Activated B cell treated with CpG ODN at 0.5 μM for 24 hours (primary cell): ENCODE data around the gene CCDC78. TPM values are rescaled to one million over a fixed set of nuclear protein-coding genes. Genes with fewer than 3 reads are reported as not detected.

Source experiments
- ATAC-seq: fragments of 200-7000 bp; cut with Tn5 transposase; one replicate; pipeline ENCODE4 v1.10.0; 2021; ENCODE audit warnings: low read depth, mild to moderate bottlenecking, moderate library complexity
- CTCF ChIA-PET: fragments of 350-600 bp; sonication (Branson Sonifier 250); formaldehyde crosslinking; loops from one replicate; lab custom pipeline; 2021; ENCODE audit warnings: antibody characterized with exemption; lab: Charles Lee
- POLR2A ChIA-PET: fragments of 350-600 bp; sonication (Branson Sonifier 250); formaldehyde crosslinking; loops from one replicate; lab custom pipeline; 2021; ENCODE audit warnings: antibody characterized with exemption; lab: Charles Lee
- DNase-seq: peaks from one replicate; pipeline ENCODE4 v3.0.0; 2022
- H3K27ac Mint-ChIP-seq: one replicate; pipeline ENCODE4 v1.8.0; 2020; ENCODE audit warnings: mixed read lengths
- H3K27me3 Mint-ChIP-seq: one replicate; pipeline ENCODE4 v1.8.0; 2021; ENCODE audit warnings: mixed read lengths
- H3K36me3 Mint-ChIP-seq: one replicate; pipeline ENCODE4 v1.8.0; 2021; ENCODE audit warnings: low read depth, mixed read lengths
- H3K4me1 Mint-ChIP-seq: one replicate; pipeline ENCODE4 v1.8.0; 2021; ENCODE audit warnings: mixed read lengths
- H3K4me3 Mint-ChIP-seq: one replicate; pipeline ENCODE4 v1.8.0; 2020; ENCODE audit warnings: mild to moderate bottlenecking, mixed read lengths
- H3K9me3 Mint-ChIP-seq: one replicate; pipeline ENCODE4 v1.8.0; 2020; ENCODE audit warnings: mixed read lengths
- CTCF ChIP-seq: fragments of 200-600 bp; IDR thresholded peaks from one replicate; pipeline ENCODE4 v1.8.0; 2022; ENCODE audit warnings: antibody characterized with exemption, mild to moderate bottlenecking
- intact Hi-C: fragments of 100-400 bp; cut with micrococcal nuclease; formaldehyde crosslinking; loops from one replicate; pipeline ENCODE4 v1.15.1; 2024
- total RNA-seq: library from RNA; stranded (reverse); gene quantifications from 2 replicates; pipeline ENCODE4 v1.2.3, GENCODE V29; 2022

The CCDC78 gene
- total RNA-seq, 1 donor from 2014 or later = 4.8 TPM

DNA sequence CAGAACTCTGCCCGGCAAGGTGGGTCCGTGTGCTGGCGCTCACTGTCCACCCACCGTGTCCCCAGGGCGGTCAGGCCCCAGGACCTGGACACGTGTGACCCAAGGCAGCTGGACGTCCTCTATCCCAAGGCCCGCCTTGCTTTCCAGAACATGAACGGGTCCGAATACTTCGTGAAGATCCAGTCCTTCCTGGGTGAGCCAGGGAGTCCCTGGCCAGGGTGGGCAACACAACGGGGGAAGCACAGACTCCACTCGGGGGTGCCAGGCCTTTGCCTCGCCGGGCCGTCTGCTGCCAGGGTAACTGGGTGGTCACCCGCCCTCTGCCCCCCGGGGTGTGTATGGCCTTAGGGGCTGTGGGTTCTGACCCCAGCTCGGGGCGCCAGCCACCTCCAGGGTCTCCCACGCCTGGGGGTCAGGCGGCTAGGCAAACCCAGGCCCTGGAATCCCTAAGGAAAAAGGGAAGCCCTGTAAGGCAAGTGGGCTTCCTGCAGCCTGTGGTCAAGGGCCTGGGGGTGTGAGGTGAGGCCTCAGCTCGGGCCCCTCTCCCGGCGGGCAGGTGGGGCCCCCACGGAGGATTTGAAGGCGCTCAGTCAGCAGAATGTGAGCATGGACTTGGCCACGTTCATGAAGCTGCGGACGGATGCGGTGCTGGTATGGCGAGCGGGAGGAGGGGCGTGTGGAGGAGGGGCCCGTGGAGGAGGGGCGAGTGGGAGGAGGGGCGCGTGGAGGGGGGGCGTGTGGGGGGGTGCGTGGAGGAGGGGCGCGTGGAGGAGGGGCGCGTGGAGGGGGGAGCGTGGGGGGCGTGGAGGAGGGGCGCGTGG is 40.8 kb upstream of the CCDC78 start:
- CTCF ChIA-PET = no interaction called here
- POLR2A ChIA-PET = no interaction called here
- intact Hi-C loops = no loop called here

DNA sequence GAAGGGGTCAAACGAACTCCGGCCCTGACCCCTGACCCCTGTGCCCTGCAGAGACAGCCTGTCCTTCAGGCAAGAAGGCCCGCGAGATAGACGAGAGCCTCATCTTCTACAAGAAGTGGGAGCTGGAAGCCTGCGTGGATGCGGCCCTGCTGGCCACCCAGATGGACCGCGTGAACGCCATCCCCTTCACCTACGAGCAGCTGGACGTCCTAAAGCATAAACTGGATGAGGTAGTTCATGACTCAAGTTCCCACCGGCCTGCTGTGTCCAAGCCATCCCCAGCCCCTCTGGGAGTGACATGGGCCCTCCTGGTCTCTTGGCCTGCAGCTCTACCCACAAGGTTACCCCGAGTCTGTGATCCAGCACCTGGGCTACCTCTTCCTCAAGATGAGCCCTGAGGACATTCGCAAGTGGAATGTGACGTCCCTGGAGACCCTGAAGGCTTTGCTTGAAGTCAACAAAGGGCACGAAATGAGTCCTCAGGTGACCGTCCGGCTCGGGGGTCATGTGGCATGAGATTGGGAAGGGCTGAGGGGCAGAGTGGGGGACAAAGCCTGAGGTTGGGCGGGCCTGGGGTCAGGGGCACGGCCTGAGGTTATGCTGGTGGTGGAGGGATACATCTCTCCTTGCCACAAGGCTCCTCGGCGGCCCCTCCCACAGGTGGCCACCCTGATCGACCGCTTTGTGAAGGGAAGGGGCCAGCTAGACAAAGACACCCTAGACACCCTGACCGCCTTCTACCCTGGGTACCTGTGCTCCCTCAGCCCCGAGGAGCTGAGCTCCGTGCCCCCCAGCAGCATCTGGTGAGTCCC is 40.0 kb upstream of the CCDC78 start:
- intact Hi-C loops = no loop called here
- no peaks in the 10 kb centered on the region for H3K27me3 Mint-ChIP-seq
- CTCF ChIA-PET = no interaction called here
- no peak for ATAC-seq
- H3K4me3 Mint-ChIP-seq = no peak overlapping the region
- H3K4me1 Mint-ChIP-seq = no peaks in the 10 kb centered on the region
- no peak for DNase-seq
- H3K36me3 Mint-ChIP-seq = no peaks in the 10 kb centered on the region
- no peaks in the 10 kb centered on the region for H3K9me3 Mint-ChIP-seq
- POLR2A ChIA-PET = no interaction called here
- no peak overlapping the region for H3K27ac Mint-ChIP-seq
- TF ChIP-seq CTCF = no peak

More for the DNA sequence above, 40.8 kb upstream of the CCDC78 start:
- Mint-ChIP-seq H3K9me3 (no peaks in the 10 kb centered on the region), H3K4me1 (no peaks in the 10 kb centered on the region), H3K27ac (no peak overlapping the region), H3K36me3 (no peaks in the 10 kb centered on the region), H3K4me3 (no peak overlapping the region), H3K27me3 (no peaks in the 10 kb centered on the region)
- no peak for TF ChIP-seq CTCF
- no peak for DNase-seq
- ATAC-seq = no peak

GRCh38 chr16:765488-765865 is 39.2 kb upstream of the CCDC78 start:
- TF ChIP-seq CTCF = no peak
- H3K27ac Mint-ChIP-seq = no peak overlapping the region

DNA sequence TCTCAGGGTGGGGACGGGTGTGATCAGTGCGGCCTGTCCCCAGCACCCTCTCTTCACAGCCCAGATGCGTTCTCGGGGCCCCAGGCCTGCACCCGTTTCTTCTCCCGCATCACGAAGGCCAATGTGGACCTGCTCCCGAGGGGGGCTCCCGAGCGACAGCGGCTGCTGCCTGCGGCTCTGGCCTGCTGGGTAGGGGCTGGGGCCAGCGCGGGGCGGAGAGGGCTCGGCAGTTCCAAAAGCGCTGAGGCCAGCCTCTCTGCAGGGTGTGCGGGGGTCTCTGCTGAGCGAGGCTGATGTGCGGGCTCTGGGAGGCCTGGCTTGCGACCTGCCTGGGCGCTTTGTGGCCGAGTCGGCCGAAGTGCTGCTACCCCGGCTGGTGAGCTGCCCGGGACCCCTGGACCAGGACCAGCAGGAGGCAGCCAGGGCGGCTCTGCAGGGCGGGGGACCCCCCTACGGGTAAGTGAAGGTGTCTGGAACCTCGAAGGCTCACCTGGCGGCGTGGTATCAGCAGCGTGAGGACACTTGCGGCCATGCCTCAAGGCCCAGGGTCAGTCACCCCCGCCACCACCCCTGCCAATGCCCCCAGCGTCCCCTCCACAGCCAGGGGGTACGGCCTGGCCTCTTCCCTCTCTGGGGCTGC is 38.7 kb upstream of the CCDC78 start:
- H3K4me1 Mint-ChIP-seq = no peaks in the 10 kb centered on the region
- ATAC-seq = no peak
- ChIA-PET POLR2A (no interaction called here), CTCF (no interaction called here)
- intact Hi-C loops = no loop called here
- no peak for TF ChIP-seq CTCF
- no peak for DNase-seq
- no peaks in the 10 kb centered on the region for H3K9me3 Mint-ChIP-seq
- H3K36me3 Mint-ChIP-seq = no peaks in the 10 kb centered on the region
- H3K27ac Mint-ChIP-seq = no peak overlapping the region
- H3K27me3 Mint-ChIP-seq = no peaks in the 10 kb centered on the region
- no peak overlapping the region for H3K4me3 Mint-ChIP-seq

More at GRCh38 chr16:765488-765865, 39.2 kb upstream of the CCDC78 start:
- DNase-seq (no peak), ATAC-seq (no peak)
- H3K36me3 Mint-ChIP-seq = no peaks in the 10 kb centered on the region
- H3K4me1 Mint-ChIP-seq = no peaks in the 10 kb centered on the region
- ChIA-PET POLR2A (no interaction called here), CTCF (no interaction called here)
- no peak overlapping the region for H3K4me3 Mint-ChIP-seq
- intact Hi-C loops = no loop called here
- no peaks in the 10 kb centered on the region for H3K27me3 Mint-ChIP-seq
- no peaks in the 10 kb centered on the region for H3K9me3 Mint-ChIP-seq
